OCI-LY3 (cell line): ENCODE measurements around the gene KRT6A.
A peak's percentile ranks its signal among the peaks of the same experiment; 100 is the strongest.

Experiments
- H2AFZ ChIP-seq: fragments of 200-600, 300-600 bp; shearing (Covaris generic); 2 replicates; pipeline ENCODE4 v1.6.0; 2014; ENCODE audit warnings: antibody characterized with exemption, low read depth, low read length
- H3K27ac ChIP-seq: fragments of 200-600, 300-600 bp; sonication (generic); 2 replicates; pipeline ENCODE4 v1.5.1; 2014; ENCODE audit warnings: mild to moderate bottlenecking, low read length, moderate library complexity, mixed read lengths
- H3K27me3 ChIP-seq: fragments of 200-600, 300-600 bp; sonication (generic); 2 replicates; pipeline ENCODE4 v1.6.1; 2014; ENCODE audit warnings: low read depth, low read length, mixed read lengths
- H3K36me3 ChIP-seq: fragments of 200-600, 300-600 bp; sonication (generic); replicated peaks from 2 replicates; pipeline ENCODE3; 2014; ENCODE audit warnings: low read depth, low read length, mixed read lengths
- H3K4me1 ChIP-seq: fragments of 300-600, 200-600 bp; sonication (generic); 2 replicates; pipeline ENCODE4 v1.6.1; 2014; ENCODE audit warnings: low read length, mixed read lengths
- H3K4me2 ChIP-seq: fragments of 200-600, 300-600 bp; sonication (generic); 2 replicates; pipeline ENCODE4 v1.6.1; 2014; ENCODE audit warnings: low read length, mixed read lengths
- H3K4me3 ChIP-seq: fragments of 300-600, 200-600 bp; sonication (generic); 2 replicates; pipeline ENCODE4 v1.5.1; 2014; ENCODE audit warnings: antibody characterized with exemption, mild to moderate bottlenecking, low read length, moderate library complexity
- H3K79me2 ChIP-seq: fragments of 300-600, 200-600 bp; shearing (Covaris generic); 2 replicates; pipeline ENCODE4 v1.6.1; 2014; ENCODE audit warnings: mild to moderate bottlenecking, low read length, mixed read lengths
- H3K9ac ChIP-seq: fragments of 300-600, 200-600 bp; shearing (Covaris generic); 2 replicates; pipeline ENCODE4 v1.6.0; 2014; ENCODE audit warnings: mild to moderate bottlenecking, low read length, moderate library complexity
- H3K9me3 ChIP-seq: fragments of 200-600, 300-600 bp; shearing (Covaris generic); 2 replicates; pipeline ENCODE4 v1.6.1; 2014; ENCODE audit warnings: low read length, mixed read lengths; ENCODE audit not compliant: insufficient read depth
- H4K20me1 ChIP-seq: fragments of 200-600, 300-600 bp; sonication (generic); 2 replicates; pipeline ENCODE4 v1.6.1; 2016; ENCODE audit warnings: low read length, mixed read lengths; ENCODE audit not compliant: insufficient read depth
- CTCF ChIP-seq: fragments of 200-600, 300-600 bp; sonication (generic); IDR thresholded peaks from 2 replicates; pipeline ENCODE4 v1.5.1; 2014; ENCODE audit warnings: antibody characterized with exemption, low read length, low read depth
- EZH2phosphoT487 ChIP-seq: fragments of 200-600 bp; shearing (Covaris generic); IDR thresholded peaks from 2 replicates; pipeline ENCODE4 v1.6.1; 2018; ENCODE audit warnings: antibody characterized with exemption, mixed run types, low read depth

The KRT6A gene

GRCh38 chr12:52530905-52531304 is 37.8 kb upstream of the KRT6A start:
- TF ChIP-seq EZH2phosphoT487 (no peak), CTCF (peak; percentile 51)
- no peak overlapping the region for H2AFZ ChIP-seq
- no peaks in the 10 kb centered on the region for H3K9me3 ChIP-seq
- H3K36me3 ChIP-seq, result no peaks in the 10 kb centered on the region
- peak overlapping the region; percentile 19; the same call in 1 of the 2 replicates for H3K9ac ChIP-seq
- H3K4me3 ChIP-seq, result no peak overlapping the region
- no peak overlapping the region; the same call in 1 of the 2 replicates for H3K27ac ChIP-seq
- no peaks in the 10 kb centered on the region for H3K79me2 ChIP-seq
- H3K4me1 ChIP-seq, result peaks cover 48% of the 10 kb centered on the region
- no peaks in the 10 kb centered on the region for H3K27me3 ChIP-seq
- H4K20me1 ChIP-seq, result no peaks in the 10 kb centered on the region
- H3K4me2 ChIP-seq, result peak overlapping the region; percentile 73

GRCh38 chr12:52530366-52530765 is 37.3 kb upstream of the KRT6A start:
- Histone ChIP-seq H3K4me3 (no peak overlapping the region), H3K27me3 (no peaks in the 10 kb centered on the region), H4K20me1 (no peaks in the 10 kb centered on the region), H3K36me3 (no peaks in the 10 kb centered on the region), H3K79me2 (no peaks in the 10 kb centered on the region), H3K9me3 (no peaks in the 10 kb centered on the region), H3K4me2 (no peak overlapping the region), H3K4me1 (peaks cover 53% of the 10 kb centered on the region), H3K27ac (no peak overlapping the region), H2AFZ (no peak overlapping the region), H3K9ac (no peak overlapping the region)
- no peak for TF ChIP-seq EZH2phosphoT487

- H3K4me2 ChIP-seq, result no peak overlapping the region
- H3K9me3 ChIP-seq, result no peaks in the 10 kb centered on the region
- no peak overlapping the region for H3K9ac ChIP-seq
- no peak for TF ChIP-seq EZH2phosphoT487
- TF ChIP-seq CTCF, result no peak
- H3K4me3 ChIP-seq, result no peak overlapping the region
- no peak overlapping the region for H3K27ac ChIP-seq
- no peak overlapping the region for H2AFZ ChIP-seq
- no peaks in the 10 kb centered on the region for H3K79me2 ChIP-seq
- H3K4me1 ChIP-seq, result peaks cover 59% of the 10 kb centered on the region
- H3K36me3 ChIP-seq, result no peaks in the 10 kb centered on the region
- no peaks in the 10 kb centered on the region for H3K27me3 ChIP-seq
- no peaks in the 10 kb centered on the region for H4K20me1 ChIP-seq
Observed at GRCh38 chr12:52529846-52530245, 36.8 kb upstream of the KRT6A start.

GRCh38 chr12:52529417-52529816 is 36.4 kb upstream of the KRT6A start:
- no peaks in the 10 kb centered on the region for H3K9me3 ChIP-seq
- H3K27ac ChIP-seq, result no peak overlapping the region
- H3K79me2 ChIP-seq, result no peaks in the 10 kb centered on the region
- no peaks in the 10 kb centered on the region for H3K27me3 ChIP-seq
- no peaks in the 10 kb centered on the region for H4K20me1 ChIP-seq
- H3K9ac ChIP-seq, result no peak overlapping the region
- no peaks in the 10 kb centered on the region for H3K36me3 ChIP-seq
- no peak overlapping the region for H3K4me2 ChIP-seq
- no peak overlapping the region for H2AFZ ChIP-seq
- H3K4me1 ChIP-seq, result peaks cover 60% of the 10 kb centered on the region
- no peak overlapping the region for H3K4me3 ChIP-seq
- TF ChIP-seq EZH2phosphoT487 (no peak), CTCF (no peak)
